Activated gamma-delta T cell treated with Interleukin-2 at 50 U/mL for 16 hours (primary cell): Measurements from ENCODE around the gene ANAPC5.
"Not testable (repeated sequence)": the region's sequence is repeated elsewhere in the genome, so short reads cannot be mapped to it uniquely, and the experiment has no call there.

Source experiments
- DNase-seq: peaks from one replicate; pipeline ENCODE4 v3.0.0-alpha.2; 2020

The ANAPC5 gene, protein sequence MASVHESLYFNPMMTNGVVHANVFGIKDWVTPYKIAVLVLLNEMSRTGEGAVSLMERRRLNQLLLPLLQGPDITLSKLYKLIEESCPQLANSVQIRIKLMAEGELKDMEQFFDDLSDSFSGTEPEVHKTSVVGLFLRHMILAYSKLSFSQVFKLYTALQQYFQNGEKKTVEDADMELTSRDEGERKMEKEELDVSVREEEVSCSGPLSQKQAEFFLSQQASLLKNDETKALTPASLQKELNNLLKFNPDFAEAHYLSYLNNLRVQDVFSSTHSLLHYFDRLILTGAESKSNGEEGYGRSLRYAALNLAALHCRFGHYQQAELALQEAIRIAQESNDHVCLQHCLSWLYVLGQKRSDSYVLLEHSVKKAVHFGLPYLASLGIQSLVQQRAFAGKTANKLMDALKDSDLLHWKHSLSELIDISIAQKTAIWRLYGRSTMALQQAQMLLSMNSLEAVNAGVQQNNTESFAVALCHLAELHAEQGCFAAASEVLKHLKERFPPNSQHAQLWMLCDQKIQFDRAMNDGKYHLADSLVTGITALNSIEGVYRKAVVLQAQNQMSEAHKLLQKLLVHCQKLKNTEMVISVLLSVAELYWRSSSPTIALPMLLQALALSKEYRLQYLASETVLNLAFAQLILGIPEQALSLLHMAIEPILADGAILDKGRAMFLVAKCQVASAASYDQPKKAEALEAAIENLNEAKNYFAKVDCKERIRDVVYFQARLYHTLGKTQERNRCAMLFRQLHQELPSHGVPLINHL

DNA sequence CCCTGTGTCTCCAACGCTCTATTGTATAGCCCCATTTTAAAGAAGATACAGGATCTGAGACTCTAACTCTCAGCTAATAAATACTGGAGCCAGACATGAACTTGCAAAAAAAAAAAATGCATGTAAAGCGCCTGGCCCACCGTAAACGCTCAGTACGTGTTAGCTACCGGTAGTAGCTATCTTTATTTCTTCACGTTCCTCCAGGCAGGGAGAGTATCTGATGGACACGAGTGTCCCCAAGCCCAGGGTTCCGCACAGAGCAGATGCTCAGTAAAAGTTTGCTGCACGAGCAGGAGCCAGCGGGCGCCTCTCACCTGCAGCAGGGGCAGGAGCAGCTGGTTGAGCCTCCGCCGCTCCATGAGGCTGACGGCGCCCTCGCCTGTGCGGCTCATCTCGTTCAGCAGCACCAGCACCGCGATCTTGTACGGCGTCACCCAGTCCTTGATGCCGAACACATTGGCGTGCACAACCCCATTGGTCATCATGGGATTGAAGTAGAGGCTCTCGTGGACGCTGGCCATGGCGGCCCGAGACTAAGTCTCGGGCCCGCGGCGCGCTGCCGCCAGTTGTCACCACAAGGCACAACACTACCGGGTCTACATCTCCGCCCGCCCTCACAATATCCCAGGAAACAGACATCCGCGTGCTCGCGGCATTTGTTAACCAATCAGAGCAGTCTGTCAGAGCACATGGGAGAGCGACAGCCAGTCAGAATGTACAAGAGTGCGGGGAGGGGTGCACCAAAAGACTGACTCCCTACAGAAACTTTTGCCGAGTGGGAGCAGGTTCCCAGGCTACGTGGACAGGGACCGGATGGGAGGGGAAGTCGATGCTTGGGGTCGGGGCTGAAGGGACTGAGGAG is at the start of gene ANAPC5:
TSS of gene ANAPC5 (minus strand) at position 592 of the 862 bp plus-strand sequence. CDS start at position 521, 71 bp downstream.
- DNase-seq, result peak; percentile 90

DNA sequence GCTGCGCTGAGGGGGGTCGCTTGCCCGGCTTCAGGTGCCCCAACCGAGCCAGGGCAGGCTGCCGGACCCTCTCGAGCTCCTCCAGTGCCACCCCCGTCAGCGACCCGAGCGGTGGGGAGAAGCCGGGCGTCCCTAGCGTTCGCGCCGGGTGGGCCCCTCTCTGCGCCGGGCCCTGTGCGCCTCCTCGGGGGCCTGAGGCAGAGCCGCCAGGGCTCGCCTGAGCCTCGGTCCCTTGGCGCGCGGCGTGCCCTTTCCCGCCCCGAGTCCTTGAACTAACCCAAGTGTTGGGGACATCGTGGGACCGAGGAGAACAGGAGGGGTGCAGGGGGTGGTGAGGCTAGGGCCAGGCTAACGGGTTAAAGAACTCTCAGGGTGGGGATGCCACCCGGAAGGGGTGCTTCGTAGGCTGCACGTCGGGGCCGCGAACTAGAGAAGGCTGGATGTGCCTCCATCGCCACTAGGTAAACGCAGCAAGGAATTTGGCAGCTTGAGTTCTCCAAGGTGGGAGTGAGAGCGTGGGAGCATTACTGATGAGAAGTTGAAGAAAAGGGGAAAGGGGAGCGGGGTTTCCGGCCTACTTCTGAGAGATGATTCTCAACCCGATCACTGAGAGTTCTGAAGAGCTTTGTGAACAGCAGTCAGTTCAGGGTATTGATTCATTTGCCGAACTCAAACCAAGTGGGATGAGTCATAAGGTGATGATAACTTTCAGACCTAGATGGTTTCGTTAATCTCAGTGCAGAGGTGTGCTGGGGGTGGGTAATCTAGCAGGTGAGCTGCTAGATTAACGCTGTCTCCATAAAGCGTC is 48.3 kb upstream of the ANAPC5 start:
- DNase-seq, result peak; percentile 36

GRCh38 chr12:121399391-121400331 is 47.5 kb upstream of the ANAPC5 start, which contains the start of gene RNF34:
Gene RNF34 (plus strand): TSS chr12:121400118. CDS start chr12:121400213, 95 bp downstream.
- peak; percentile 98 for DNase-seq

- DNase-seq, result no peak
These were observed 46.1 kb upstream of the ANAPC5 start for GRCh38 chr12:121398355-121398754.

DNA sequence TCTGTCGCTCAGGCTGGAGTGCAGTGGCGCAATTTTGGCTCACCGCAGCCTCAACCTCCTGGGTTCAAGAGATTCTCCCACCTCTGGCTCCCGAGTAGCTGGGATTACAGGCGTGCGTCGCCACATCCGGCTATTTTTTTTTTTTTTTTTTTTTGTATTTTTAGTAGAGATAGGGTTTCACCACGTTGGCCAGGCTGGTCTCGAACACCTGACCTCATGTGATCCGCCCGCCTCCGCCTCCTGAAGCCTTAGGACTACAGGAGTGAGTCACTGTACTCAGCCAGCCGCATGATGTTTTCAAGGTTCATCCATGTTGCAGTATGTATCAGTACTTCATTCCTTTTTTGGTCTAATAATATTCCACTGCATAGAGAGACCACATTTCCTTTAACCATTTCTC is 45.3 kb upstream of the ANAPC5 start:
- DNase-seq, result no peak

DNA sequence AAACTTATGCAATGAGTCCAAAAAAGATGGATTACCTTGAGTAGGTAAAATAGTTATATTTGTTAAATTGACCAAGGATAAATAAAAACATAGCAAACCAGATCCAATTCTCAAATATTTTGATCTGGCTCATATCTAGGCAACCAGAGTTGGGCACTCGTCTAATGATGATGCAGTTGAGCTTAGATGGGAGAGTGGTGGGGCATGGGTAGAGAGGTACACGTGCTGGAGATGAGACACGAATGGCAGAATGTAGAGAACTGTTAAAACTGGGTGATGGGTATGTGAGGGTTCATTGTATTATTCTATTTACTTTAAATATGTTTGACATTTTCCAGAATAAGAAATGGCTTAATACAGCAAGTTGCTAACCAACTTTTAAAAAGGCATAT is 40.1 kb upstream of the ANAPC5 start:
- no peak for DNase-seq

DNA sequence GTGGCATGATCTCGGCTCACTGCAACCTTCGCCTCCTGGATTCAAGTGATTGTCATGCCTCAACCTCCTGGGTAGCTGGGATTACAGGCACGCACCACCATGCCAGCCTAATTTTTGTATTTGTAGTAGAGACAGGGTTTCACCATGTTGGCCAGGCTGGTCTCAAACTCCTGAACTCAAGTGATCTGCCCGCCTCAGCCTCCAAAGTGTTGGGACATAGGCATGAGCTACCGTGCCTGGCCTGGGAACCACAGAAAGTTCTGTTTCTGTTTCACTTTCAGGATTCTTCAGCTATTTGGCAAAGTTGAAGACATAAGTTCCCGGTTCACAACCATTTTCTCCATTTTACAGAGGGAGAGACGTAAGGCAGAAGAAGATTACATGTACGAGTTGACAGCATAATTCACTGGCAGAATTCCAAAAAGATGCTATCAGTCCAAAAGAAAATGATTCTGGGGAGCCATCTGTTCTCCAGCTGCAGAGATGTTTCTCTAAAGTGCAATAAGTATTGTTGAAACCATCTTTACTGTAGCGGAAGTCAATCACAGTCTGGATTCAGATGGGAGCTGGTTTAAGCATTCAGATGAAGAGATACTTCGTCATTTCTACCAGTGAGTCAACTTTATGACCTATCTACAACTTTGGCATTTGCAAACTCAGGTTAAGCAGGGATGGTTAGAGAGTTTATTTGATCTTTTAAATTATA is 39.6 kb upstream of the ANAPC5 start:
- no peak for DNase-seq

GRCh38 chr12:121390856-121391255 is 38.6 kb upstream of the ANAPC5 start:
- DNase-seq, result no peak

DNA sequence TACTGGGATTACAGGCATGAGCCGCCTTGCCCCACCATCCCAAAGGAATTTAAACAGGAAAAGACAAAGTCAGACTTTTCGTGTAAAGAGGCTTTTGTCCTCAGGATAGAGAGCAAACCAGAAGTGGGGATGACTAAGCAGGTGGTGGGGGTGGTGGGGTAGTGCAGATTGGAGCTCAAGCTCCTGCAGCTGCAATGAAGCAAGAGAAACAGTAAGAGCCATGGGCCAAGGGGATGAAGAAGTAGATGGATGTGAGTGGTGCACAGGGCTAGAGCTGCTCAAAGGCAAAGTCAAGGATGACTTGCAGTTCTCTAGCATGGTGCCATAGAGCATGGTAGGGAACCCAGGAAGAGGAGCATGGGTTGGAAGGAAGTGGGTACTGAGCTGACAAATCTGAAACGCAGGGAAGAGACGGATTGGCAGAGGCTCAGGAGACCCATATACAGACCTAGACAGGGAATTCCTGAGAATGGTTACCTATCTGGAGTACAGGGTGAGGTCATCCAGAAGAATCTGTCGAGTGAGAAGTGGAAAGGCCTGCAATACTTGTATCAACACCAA is 36.3 kb upstream of the ANAPC5 start:
- no peak for DNase-seq

- not testable (repeated sequence) for DNase-seq
These were observed 32.7 kb upstream of the ANAPC5 start for GRCh38 chr12:121384891-121385290.

DNA sequence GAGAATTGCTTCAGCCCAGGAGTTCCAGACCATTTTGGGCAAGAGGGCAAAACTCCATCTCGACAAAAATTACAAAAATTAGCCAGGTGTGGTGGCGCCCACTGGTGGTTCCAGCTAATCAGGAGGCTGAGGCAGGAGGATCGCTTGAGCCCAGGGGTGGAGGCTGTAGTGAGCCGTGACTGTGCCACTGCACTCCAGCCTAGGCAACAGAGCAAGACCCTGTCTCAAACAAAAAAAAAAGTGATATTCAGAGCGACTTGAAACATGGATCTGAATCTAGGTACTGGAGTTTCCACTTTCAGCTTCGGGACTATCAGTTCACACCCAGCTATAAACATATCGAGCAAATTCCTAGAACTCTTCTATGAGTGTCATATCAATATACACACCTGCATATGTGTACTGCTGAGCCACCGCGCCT is 31.4 kb upstream of the ANAPC5 start:
- no peak for DNase-seq

DNA sequence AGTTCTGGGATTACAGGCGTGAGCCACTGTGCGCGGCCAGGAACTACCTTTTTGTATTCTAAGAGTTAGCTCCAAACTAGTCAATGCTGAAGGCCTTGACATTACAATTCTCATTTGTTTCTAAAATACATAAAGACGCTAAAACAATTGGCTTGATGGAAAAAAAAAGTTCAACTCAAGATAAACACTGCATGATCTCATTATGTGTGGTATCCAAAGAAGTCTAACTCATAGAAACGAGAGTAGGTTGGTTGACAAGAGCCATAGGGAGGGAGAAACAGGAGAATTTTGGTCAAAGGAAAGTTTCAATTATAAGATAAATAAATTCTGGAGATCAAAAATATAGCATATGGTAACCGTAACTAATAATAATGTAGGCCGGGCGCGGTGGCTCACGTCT is 27.7 kb upstream of the ANAPC5 start:
- DNase-seq, result no peak

GRCh38 chr12:121378736-121379135 is 26.5 kb upstream of the ANAPC5 start:
- DNase-seq, result no peak

DNA sequence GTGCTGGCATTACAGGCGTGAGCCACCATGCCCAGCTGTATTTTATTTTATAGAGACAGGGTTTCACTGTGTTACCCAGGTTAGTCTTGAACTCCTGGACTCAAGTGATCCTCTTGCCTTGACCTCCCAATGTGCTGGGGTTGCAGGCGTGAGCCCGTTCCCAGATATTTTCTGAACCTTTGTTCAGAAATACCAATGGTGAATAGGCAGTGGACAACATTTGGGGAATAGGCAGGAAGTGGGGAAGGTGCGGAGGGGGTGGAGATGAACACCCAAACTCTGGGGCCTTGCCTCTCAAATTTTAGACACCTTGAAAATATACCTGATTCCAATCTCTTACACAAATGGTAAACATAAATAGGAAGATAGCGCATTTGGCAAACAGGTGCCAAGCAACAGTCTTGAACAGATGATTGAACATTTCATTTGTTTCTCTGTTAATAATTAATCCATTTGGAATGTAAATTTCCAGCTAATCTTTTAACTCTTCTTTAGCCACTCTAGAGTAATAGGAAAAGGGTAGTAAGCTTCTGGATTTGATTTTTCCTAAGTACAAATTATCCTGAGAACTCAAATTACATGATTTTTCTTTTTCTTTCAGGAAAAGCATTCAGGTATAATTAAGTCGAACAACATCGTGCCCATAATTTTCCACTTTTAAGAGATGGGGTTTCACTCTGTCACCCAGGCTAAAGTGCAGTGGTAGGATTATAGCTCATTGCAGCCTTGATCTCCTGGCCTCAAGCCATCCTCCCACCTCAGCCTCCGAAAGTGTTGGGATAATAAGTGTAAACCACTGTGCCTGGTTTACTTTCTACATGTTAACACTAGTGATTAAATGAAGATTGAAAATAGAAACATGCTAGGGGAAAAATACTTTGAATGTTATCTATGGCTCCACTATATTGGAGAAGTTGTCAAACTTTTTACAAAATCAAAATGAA is 24.8 kb upstream of the ANAPC5 start:
- DNase-seq, result no peak

GRCh38 chr12:121374945-121375584 is 22.9 kb upstream of the ANAPC5 start:
- DNase-seq, result not testable (repeated sequence)

DNA sequence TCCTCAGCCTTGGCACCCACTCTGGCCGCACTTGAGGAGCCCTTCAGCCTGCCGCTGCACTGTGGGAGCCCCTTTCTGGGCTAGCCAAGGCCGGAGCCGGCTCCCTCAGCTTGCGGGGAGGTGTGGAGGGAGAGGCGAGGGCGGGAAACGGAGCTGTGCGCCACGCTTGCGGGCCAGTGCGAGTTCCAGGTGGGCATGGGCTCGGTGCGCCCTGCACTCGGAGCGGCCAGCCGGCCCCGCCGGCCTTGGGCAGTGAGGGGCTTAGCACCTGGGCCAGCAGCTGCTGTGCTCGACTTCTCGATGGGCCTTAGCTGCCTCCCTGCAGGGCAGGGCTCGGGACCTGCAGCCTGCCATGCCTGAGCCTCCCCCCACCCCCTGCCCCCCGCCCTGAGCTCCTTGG is 22.1 kb upstream of the ANAPC5 start:
- DNase-seq, result not testable (repeated sequence)

DNA sequence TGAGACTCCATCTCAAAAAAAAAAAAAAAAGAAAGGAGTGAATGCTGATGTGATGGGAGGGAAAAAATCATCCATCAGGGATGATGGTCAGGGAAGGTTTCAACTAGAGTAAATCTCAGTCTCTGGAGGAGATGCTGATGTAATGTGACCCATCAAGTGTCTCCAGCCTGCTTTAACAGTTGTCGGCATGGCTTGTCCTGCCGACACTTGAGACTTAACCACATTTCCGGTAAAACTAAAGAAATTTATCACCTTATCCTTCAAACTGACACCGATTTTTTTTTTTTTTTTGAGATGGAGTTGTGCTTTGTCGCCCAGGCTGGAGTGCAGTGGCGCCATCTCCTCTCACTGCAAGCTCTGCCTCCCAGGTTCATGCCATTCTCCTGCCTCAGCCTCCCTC is 21.5 kb upstream of the ANAPC5 start:
- no peak for DNase-seq

- no peak for DNase-seq
These were observed 19.2 kb upstream of the ANAPC5 start for GRCh38 chr12:121371404-121371803.
